Frontal cortex (tissue), 4 donors: ENCODE measurements around the gene ANTXR1. TPM values are rescaled to one million over a fixed set of nuclear protein-coding genes. Genes with fewer than 3 reads are reported as not detected.
"Not testable (repeated sequence)": the region's sequence is repeated elsewhere in the genome, so short reads cannot be mapped to it uniquely, and the experiment has no call there.

Source experiments
- DNase-seq, 2 donors: peaks; one replicate each; pipeline ENCODE4 v3.0.0; 2012; ENCODE audit warnings: low spot score in 2 of 2
- FAIRE-seq: peaks from 2 replicates; lab custom pipeline; 2012; peaks lifted over from hg19 to GRCh38; lab: Jason Lieb, UNC
- total RNA-seq: library from RNA; depleted of rRNA; stranded (reverse); fragments of >200 nt; gene quantifications from one replicate; pipeline ENCODE4 v1.2.3, GENCODE V29; 2014
- donor health status: control.
- donor health status: control.
- donor health status: control.

ANTXR1 gene
- total RNA-seq, 1 donor from 2014 or later: 8.2 TPM

- FAIRE-seq: no peak
- DNase-seq: no peak
These were observed 157.7 kb downstream of the ANTXR1 start for GRCh38 chr2:69170661-69171060.

DNA sequence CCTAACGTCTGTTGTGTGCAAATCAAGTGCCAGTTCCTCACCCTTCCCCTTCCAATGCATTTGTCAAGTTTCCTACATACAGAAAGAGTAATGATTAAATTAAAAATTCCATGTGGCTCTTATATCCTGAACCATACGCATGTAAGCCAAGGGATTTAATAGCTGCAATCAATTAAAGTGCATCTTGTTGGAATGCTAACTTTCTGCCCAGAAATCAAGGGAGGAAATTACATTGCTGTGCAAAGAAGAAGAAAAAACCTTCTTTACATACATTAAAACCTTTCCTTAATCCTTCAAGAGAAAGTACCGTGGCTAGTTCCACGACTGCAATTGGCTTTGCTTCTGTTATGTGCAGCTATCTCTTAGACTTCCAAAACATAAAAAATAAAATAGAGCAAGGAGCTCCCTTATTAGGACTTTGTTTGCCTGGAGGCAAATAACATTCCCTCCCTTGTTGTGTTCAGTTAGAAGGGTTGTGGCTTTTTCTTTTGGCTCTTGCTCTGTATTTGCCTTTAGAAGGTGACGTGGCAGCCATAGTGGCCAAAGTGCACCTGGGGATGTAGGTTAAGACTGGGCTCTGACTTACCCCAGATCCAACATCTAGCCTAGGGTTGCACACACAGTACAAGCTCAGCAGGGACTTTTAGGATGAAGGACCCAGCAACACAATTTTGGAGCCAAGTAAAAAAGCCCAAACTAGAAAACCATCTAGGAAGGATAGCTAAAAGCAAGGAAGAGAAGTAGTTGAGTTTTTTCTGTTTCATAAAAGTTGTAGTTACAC, 158.3 kb downstream of the ANTXR1 start:
- no peak for DNase-seq
- no peak for FAIRE-seq

GRCh38 chr2:69171897-69172525, 159.0 kb downstream of the ANTXR1 start:
- DNase-seq: no peak

DNA sequence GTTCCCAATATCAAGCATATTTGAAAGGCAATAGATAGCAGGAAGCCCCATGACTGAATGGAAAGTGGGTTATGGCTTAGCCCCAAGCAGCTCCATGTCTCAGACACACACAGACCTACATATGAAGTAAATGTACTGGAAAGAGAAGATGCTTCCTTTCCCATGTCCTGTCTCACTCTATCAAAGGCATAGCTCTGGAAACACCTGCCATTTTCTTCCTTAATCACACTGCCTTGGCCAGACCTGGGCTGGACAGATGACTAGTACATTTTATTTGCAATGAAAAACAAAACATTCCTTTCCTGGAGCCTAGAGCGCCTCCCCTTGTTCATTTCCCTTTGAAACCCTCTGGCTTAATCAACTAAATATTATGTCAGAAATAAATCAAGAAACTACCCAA, 160.7 kb downstream of the ANTXR1 start:
- DNase-seq: no peak
- FAIRE-seq: no peak

More at GRCh38 chr2:69171897-69172525, 159.0 kb downstream of the ANTXR1 start:
- FAIRE-seq: no peak

DNA sequence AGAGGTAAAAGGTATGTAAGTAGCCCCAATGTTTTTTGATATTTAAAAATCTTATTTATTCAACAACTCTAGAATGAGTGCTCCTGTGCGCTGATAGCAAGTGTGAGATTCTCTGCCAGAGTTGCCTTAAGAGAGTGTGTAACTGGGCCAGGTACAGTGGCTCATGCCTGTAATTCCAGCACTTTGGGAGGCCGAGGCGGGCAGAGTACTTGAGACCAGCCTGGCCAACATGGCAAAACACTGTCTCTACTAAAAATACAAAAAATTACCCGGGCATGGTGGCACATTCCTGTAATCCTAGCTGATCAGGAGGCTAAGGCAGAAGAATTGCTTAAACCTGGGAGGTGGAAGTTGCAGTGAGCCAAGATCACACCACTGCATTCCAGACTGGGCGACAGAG, 161.2 kb downstream of the ANTXR1 start:
- DNase-seq, FAIRE-seq: not testable (repeated sequence)

GRCh38 chr2:69175790-69176715, 163.1 kb downstream of the ANTXR1 start:
- DNase-seq (no peak), FAIRE-seq (no peak)

DNA sequence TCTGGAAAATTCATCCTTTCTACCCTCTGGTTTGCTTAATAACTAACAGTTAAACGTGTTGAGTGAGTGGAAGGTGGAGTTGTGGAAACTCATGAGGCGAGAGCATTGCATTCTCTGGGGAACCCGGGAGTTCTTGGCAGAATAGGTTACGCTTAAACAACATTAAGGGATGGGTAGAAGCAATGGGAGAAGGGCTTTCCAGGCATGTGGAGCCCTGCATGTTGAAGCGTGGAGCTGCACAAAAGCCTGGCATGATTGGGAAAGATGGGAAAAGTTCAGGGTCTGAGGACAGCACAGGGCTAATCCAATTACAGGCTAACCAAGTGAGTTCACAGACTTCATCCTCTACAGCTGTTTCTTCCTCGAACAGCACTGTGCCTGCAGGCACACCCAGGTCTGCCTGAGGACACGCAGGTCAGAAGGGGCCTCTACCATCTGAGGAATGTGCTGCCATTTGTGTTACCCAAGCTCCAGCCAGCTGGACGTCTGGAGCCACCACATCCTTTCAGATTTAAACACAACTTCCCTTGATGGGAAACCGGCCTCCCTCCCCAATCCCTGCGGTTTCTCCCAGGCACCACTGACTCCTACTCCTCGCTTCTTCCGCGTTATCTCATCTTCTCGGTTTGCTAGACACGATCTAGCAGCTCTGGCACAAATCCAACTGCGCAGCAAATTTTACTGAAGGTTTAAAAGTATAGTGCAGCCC, 164.2 kb downstream of the ANTXR1 start:
- DNase-seq (no peak), FAIRE-seq (no peak)

GRCh38 chr2:69177785-69178636, 165.0 kb downstream of the ANTXR1 start:
- DNase-seq (peak in 1 of 2 donors; percentile 39), FAIRE-seq (no peak)

- DNase-seq: no peak
- no peak for FAIRE-seq
These were observed 165.8 kb downstream of the ANTXR1 start for GRCh38 chr2:69178756-69179155.

DNA sequence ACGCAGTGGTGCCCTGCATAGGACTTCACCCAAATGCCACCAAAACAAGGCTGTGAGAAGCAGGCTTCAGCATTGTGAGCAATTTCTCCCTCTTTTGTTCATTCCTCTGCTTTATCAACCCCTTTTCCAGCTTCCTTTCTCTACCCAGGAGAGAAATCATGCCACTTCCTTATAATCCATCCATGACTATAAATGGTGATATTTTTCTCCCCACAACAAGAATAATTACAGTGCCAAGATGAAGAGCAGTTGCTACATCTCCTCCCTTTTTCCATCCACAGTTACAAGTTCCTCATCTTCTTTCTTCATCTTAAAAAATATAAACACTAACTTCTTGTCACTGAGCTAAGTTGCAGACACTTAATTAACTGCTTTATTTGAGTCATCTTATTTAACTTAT, 167.2 kb downstream of the ANTXR1 start:
- DNase-seq (no peak), FAIRE-seq (no peak)

- FAIRE-seq (no peak), DNase-seq (no peak)
These were observed 168.0 kb downstream of the ANTXR1 start for GRCh38 chr2:69180974-69181373.

- DNase-seq: no peak
These were observed 168.9 kb downstream of the ANTXR1 start for GRCh38 chr2:69181806-69182427.

GRCh38 chr2:69183659-69184058, 170.7 kb downstream of the ANTXR1 start:
- no peak for DNase-seq
- no peak for FAIRE-seq

More at GRCh38 chr2:69181806-69182427, 168.9 kb downstream of the ANTXR1 start:
- FAIRE-seq: no peak

GRCh38 chr2:69184224-69184623, 171.2 kb downstream of the ANTXR1 start:
- DNase-seq (no peak), FAIRE-seq (no peak)

DNA sequence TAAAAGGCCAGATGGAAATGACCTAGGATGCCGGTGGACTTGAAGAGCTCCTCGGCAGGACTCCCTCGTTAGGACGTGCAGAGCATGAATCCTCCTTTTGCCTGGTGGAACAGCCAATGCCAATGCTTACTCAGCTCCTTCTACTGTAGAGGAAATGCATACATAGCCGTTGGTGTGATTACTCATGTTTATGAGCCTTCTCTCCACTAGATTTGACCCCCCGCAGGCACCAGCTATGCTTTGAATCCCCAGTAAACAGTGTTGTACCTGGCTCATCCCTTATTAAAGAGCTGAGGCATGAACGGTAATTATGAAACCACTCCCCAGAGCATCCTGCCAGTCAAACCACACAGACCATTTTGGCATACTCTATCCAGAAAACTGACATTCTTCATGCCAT, 172.8 kb downstream of the ANTXR1 start:
- no peak for DNase-seq
- FAIRE-seq: no peak

- FAIRE-seq: no peak
These were observed 173.6 kb downstream of the ANTXR1 start for GRCh38 chr2:69186614-69187013.

DNA sequence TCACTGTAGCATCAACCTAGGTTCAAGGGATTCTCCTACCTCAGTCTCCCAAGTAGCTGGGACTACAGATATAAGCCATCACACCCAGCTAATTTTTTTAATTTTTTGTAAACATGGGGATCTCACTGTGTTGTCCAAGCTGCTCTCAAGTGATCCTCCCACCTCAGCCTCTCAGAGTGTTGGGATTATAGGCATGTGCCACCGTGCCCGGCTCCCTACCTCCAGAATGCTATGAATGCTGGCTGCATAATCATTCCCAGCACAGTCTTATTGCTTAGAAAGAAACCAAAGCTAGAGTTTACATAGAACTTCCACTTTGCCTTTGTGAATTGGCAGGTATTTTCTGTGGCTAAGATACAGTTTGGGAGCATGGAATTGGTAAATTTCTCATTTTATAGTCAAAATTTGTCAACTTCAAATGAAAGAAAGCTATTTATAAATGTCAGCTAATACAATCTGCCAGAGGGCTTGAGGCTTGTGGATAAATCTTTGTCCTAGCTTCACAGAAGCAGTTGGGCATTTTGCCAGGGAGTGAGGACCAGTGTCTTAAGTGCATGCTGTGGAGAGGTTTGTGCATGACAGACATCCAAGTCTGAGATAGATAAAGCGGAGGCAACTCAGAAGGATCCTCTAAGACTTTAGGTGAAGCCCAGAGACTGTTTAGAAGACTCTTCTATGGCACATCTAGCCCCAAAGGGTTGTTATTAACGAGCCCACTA, 175.4 kb downstream of the ANTXR1 start:
- no peak for FAIRE-seq
- no peak for DNase-seq

More at GRCh38 chr2:69186614-69187013, 173.6 kb downstream of the ANTXR1 start:
- no peak for DNase-seq
